Stimulated activated CD8-positive, alpha-beta memory T cell treated with anti-CD3 and anti-CD28 coated beads, Interleukin-4, amount 100 ng/mL, for 4 hours (primary cell): ENCODE results near the gene CLNK.
"Not testable (repeated sequence)": the region's sequence is repeated elsewhere in the genome, so short reads cannot be mapped to it uniquely, and the experiment has no call there.

Experiments used
- DNase-seq, 2 donors: peaks; one replicate each; pipeline ENCODE4 v3.0.0-alpha.2; 2020; ENCODE audit warnings: low read depth in 2 of 2, low spot score in 1 of 2

Gene CLNK

DNA sequence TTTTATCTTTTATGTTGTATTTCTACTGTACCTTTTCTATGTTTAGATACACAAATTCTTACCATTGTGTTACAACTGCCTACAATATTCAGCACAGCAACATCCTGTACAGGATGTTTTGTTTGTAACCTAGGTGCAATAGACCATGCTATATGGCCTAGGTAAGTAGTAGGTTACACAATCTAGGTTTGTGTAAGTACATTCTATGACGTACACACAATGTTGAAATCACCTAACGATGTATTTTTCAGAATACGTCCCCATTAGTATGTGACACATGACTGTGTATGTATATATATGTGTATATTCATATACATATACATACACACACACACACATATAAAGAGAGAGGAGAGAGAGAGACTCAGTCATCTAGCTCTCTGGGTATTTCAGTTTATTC lies 103.5 kb downstream of the CLNK start:
- DNase-seq: no peak

- no peak for DNase-seq
Observed at GRCh38 chr4:10579648-10580047, 104.9 kb downstream of the CLNK start.

- DNase-seq: no peak
Observed at GRCh38 chr4:10577508-10578426, 106.8 kb downstream of the CLNK start.

GRCh38 chr4:10577018-10577417 lies 107.5 kb downstream of the CLNK start:
- no peak for DNase-seq

GRCh38 chr4:10576236-10576635 lies 108.3 kb downstream of the CLNK start:
- no peak for DNase-seq

DNA sequence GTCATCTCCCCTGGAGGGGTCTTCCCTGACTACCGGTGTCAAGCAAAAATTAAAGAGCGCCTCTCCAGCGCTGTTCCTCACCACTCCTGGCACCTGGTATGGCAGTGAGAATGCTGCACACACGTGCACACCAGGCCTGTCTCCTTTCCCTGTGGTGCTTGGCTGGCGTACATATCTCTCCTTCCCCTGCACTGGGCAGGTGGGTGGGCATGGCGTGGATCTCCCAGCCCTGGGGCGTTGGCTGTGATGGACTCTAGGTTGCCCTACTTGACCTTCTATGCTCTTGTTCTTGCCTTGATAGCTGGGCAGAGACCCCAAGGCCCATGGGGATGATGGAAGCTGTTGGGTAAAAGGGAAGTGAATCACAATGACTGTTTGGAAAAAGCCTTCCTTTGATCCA lies 109.2 kb downstream of the CLNK start:
- no peak for DNase-seq

- not testable (repeated sequence) for DNase-seq
Observed at GRCh38 chr4:10574553-10574952, 110.0 kb downstream of the CLNK start.

DNA sequence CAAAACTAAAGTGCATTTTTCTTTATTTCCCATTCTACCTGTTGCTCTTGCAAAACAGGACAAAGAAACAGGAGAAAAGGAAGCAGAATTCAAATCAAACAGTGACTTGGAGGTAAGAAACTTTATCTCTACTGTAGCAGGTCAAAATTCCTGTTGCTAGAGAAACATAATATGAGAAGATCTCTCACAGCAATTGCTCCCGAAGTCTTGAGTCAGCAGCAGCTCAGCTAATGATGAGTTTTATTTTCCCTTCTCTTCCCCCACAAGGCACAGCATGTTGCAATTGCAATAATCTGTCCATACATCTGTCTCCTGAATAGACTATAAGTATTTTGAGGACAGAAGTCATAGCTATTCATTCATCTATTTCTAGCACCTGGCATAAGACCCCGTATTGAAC lies 112.7 kb downstream of the CLNK start:
- DNase-seq: no peak

DNA sequence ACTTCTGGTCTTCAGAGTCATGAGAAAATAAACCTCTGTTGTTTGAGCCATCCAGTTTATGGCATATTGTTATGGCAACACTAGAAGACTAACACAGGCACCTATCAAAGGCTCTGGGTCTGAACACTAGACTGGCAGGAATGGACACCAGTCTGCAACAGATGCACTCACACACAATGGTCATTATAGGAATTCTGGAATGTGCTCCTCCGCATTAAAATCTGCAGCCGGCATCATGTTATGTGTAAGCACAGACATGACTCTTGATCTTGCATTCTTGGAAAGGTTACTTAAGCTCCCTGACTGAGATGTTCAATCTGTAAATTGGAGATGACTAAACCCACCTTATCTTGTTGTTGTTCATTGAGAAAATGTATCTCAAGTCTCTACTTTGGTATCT lies 115.1 kb downstream of the CLNK start:
- no peak for DNase-seq

GRCh38 chr4:10567766-10568165 lies 116.8 kb downstream of the CLNK start:
- no peak for DNase-seq

DNA sequence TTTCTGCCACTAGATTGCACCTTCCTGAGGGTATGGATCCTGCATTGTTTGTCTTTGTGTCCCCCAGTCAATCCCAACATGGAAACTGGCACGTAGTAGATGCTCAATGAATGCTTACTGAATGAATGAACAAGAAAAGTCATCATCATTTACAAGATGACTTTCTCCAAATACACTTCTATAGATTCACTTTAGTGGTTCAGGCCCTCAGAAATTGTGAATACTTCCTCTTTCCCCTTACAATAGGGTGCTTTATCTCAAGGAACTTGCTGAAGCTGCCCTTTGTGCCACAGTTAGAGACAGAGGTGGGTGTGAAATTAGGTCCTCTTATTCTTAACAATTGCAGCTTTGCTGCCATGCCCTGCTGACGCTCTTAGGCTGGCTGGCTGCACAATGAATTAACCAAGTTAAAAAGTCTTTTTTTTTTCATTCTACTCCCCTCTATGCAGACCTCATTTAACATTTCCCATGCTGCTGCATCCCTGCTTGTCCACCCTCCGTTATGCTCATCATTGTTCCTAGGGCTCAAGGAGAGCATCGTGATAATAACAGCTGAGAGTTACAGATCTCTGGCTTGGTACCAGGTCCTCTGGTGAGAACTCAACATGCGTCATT lies 119.3 kb downstream of the CLNK start:
- DNase-seq: no peak

DNA sequence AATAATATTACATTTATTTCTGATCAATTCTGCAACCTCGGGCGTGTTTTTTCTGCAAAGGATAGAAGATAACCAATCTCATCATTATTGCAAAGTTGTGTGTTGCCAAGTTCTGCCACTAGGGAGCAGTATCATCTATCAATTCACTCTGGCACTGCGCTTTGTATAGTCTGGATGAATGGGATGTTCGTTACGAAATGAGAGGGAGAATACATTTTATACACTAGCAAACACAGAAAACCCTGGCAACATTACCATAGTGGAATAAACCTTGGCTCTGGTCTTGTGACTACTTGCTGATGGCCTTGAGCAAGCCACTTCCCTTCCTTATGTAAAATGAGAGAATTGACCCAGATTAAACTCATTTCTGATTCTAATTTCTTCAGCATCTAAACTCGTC lies 129.9 kb downstream of the CLNK start:
- peak in 1 of 2 donors; percentile 7 for DNase-seq

DNA sequence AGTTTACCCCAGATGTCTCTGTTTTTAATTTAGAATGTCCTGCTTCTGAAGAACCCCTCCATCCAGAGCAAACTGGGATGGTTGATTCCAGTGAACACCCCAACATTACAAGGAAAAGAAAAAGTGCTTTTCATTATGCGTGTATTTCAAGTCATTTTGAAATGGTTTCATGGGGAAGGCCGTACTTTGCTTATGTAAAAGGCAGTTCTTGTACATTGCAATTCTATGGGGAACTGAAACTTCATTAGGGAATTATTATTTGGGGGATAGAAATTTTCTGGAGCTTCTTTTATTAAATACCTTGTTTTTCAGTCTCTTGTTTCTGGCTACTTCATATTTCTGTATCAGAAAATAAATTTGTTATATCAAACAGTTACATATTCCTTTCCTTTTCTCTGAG lies 130.4 kb downstream of the CLNK start:
- DNase-seq: no peak

- DNase-seq: no peak
Observed at GRCh38 chr4:10552591-10553280, 131.8 kb downstream of the CLNK start.

- DNase-seq: no peak
Observed at GRCh38 chr4:10535912-10536311, 148.7 kb downstream of the CLNK start.

- no peak for DNase-seq
Observed at GRCh38 chr4:10534820-10535219, 149.7 kb downstream of the CLNK start.

DNA sequence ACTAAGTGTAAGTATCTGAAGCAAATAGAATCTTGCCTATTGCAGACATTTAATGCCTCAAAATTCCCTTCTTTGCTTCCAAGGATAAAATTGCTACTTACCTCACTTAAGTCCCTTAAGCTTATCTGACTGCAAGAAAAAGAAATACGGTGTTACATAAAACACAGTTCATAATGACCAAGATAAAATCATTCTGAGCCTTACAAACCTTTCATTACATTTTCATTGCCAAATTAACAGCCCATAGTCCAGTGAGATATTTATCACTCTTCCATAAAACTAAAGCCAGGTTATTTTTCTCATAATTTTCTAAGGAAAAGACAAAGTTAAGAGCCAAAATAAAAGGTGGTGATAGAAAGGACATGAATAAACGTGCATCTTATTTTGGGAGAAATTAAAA lies 152.4 kb downstream of the CLNK start:
- DNase-seq: no peak

GRCh38 chr4:10530137-10530786 lies 154.3 kb downstream of the CLNK start:
- DNase-seq: no peak

GRCh38 chr4:10529291-10530136 lies 155.1 kb downstream of the CLNK start:
- DNase-seq: no peak

DNA sequence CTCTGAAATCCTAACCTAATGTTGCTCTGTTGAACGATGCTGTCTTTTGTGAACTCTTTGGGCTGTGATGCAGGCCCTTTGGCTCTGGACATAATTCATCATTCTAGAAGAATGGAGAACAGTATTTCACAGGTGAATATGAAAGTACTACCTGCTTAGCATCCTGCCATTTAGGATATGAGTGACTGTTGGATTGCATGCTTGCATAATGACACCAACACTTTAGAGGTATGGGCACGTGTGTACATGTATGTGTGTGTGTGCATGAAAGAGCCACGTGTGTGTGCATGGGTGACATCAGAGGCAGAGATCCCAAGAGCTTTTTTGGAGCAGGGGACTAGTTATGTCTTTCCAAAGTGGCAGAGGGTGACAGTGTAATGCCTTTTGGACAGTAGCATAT lies 157.1 kb downstream of the CLNK start:
- DNase-seq: no peak
